HG03045 (cell line): Measurements from ENCODE around the gene MAD2L1.

ENCODE experiments used
- ATAC-seq: cut with Tn5 transposase; IDR thresholded peaks from one replicate; pipeline ENCODE4 v1.9.1; 2021; ENCODE audit warnings: mild to moderate bottlenecking, moderate library complexity; ENCODE audit not compliant: unreplicated experiment

Gene MAD2L1

DNA sequence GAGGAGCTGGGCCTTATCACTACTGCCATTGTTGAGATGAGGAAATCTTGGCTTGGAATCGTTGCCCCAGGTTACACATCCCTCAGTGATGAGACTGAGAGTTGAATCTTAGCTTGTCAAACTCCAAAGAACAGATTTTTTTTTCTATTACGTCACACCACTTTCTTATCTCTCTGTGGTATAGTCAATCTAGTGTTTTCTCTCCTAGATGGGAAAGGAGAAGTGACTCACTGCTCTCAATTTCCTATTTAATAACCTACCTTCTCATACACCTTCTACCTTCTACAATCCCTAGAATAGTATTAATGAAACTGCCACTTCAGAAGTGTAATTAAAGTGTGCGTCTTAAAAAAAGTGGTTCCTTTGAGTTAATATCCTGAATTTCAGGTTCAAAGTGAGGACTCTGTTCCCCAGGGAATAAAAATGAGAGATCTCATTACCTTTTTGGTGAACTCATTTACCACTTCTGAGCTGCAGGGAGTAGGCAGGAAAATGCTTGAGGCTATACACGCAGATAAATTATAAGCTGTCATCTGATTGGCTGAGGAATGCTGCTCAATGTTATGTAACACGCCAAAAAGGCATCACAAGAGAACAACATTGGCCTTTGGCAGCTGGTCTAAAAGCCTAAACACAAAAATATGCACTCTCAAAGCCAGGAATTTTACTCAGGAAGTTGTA, 59.3 kb downstream of the MAD2L1 start:
- ATAC-seq = no peak
